Smooth muscle cell (in vitro differentiated cells): ENCODE data around the gene PCBP4. TPM values are rescaled to one million over a fixed set of nuclear protein-coding genes. Genes with fewer than 3 reads are reported as not detected.

ENCODE experiments used
- DNase-seq: peaks from one replicate; lab custom pipeline; 2025; ENCODE audit not compliant: unreplicated experiment; lab: John Stamatoyannopoulos, UW
- H2AFZ ChIP-seq: fragments of 200-600 bp; sonication (generic); 2 replicates; pipeline ENCODE4 v1.6.0; 2016; ENCODE audit warnings: antibody characterized with exemption, low read depth, mild to moderate bottlenecking
- H3F3A ChIP-seq: fragments of 200-600 bp; sonication (generic); 2 replicates; pipeline ENCODE4 v1.6.0; 2017; ENCODE audit warnings: antibody characterized with exemption, low read depth
- H3K27ac ChIP-seq: fragments of 200-600 bp; sonication (generic); 2 replicates; pipeline ENCODE4 v1.5.1; 2016; ENCODE audit warnings: low read depth, mild to moderate bottlenecking
- H3K27me3 ChIP-seq: fragments of 200-600 bp; sonication (generic); 2 replicates; pipeline ENCODE4 v1.6.1; 2016; ENCODE audit warnings: low read depth, mild to moderate bottlenecking
- H3K36me3 ChIP-seq: fragments of 200-600 bp; sonication (generic); 2 replicates; pipeline ENCODE4 v1.5.1; 2016; ENCODE audit warnings: low read depth
- H3K4me1 ChIP-seq: fragments of 200-600 bp; sonication (generic); 2 replicates; pipeline ENCODE4 v1.5.1; 2016; ENCODE audit warnings: low read depth
- H3K4me2 ChIP-seq: fragments of 200-600 bp; sonication (generic); 2 replicates; pipeline ENCODE4 v1.6.0; 2016; ENCODE audit warnings: mild to moderate bottlenecking
- H3K4me3 ChIP-seq: fragments of 200-600 bp; sonication (generic); 2 replicates; pipeline ENCODE4 v1.5.1; 2016; ENCODE audit warnings: mild to moderate bottlenecking
- H3K79me2 ChIP-seq: fragments of 200-600 bp; sonication (generic); 2 replicates; pipeline ENCODE4 v1.6.0; 2016; ENCODE audit warnings: low read depth, mild to moderate bottlenecking
- H3K9ac ChIP-seq: fragments of 200-600 bp; sonication (generic); 2 replicates; pipeline ENCODE4 v1.6.0; 2016; ENCODE audit warnings: low read depth
- H3K9me3 ChIP-seq: fragments of 200-600 bp; sonication (generic); replicated peaks from 2 replicates; pipeline ENCODE4 v1.5.1; 2016; ENCODE audit warnings: low read depth
- H4K20me1 ChIP-seq: fragments of 200-600 bp; sonication (generic); 2 replicates; pipeline ENCODE4 v1.6.0; 2016; ENCODE audit warnings: low read depth
- WGBS: methylation state at CpG from one replicate; pipeline ENCODE4 v1.1.7; 2016; ENCODE audit warnings: low lambda C conversion rate; 5-methylcytosine and 5-hydroxymethylcytosine counted together
- polyA plus RNA-seq: library from polyadenylated mRNA; unstranded; fragments of >200 nt; fragmentation: Nextera tagmentation; extraction: Ambion mirVana; gene quantifications from 2 replicates; pipeline ENCODE4 v1.2.1, GENCODE V29; 2016
- total RNA-seq: library from RNA; depleted of rRNA; stranded (reverse); fragments of >200 nt; gene quantifications from 2 replicates; pipeline ENCODE4 v1.2.3, GENCODE V29; 2014
- TF ChIP-seq, protein P1 (sequence below): fragments of 200-600 bp; sonication (generic); IDR thresholded peaks from 2 replicates; pipeline ENCODE4 v1.5.1; 2017; ENCODE audit warnings: borderline replicate concordance, mild to moderate bottlenecking, antibody characterized with exemption; ENCODE audit not compliant: insufficient read depth, poor library complexity, severe bottlenecking

The PCBP4 gene
- total and polyA plus RNA-seq, 2 experiments from 2014 or later, result 42.6 to 81.2 TPM

- Histone ChIP-seq H3K9me3 (no peaks in the 10 kb centered on the region), H3K4me1 (peaks cover 42% of the 10 kb centered on the region), H3F3A (no peaks in the 10 kb centered on the region), H3K4me2 (no peak overlapping the region), H3K27me3 (no peaks in the 10 kb centered on the region), H2AFZ (no peak overlapping the region), H3K4me3 (no peak overlapping the region), H3K9ac (no peak overlapping the region), H3K27ac (no peak overlapping the region), H3K79me2 (no peaks in the 10 kb centered on the region), H3K36me3 (no peaks in the 10 kb centered on the region), H4K20me1 (no peaks in the 10 kb centered on the region)
- TF ChIP-seq, protein P1, sequence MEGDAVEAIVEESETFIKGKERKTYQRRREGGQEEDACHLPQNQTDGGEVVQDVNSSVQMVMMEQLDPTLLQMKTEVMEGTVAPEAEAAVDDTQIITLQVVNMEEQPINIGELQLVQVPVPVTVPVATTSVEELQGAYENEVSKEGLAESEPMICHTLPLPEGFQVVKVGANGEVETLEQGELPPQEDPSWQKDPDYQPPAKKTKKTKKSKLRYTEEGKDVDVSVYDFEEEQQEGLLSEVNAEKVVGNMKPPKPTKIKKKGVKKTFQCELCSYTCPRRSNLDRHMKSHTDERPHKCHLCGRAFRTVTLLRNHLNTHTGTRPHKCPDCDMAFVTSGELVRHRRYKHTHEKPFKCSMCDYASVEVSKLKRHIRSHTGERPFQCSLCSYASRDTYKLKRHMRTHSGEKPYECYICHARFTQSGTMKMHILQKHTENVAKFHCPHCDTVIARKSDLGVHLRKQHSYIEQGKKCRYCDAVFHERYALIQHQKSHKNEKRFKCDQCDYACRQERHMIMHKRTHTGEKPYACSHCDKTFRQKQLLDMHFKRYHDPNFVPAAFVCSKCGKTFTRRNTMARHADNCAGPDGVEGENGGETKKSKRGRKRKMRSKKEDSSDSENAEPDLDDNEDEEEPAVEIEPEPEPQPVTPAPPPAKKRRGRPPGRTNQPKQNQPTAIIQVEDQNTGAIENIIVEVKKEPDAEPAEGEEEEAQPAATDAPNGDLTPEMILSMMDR, result peak; percentile 65
- WGBS, result 36% methylated on average over 16 of the region's 16 CpGs
- no peak for DNase-seq
These were observed 37.0 kb upstream of the PCBP4 start for GRCh38 chr3:52004163-52004787.

GRCh38 chr3:52002748-52003147 is 35.5 kb upstream of the PCBP4 start:
- Histone ChIP-seq H3K36me3 (no peaks in the 10 kb centered on the region), H3K9ac (no peak overlapping the region), H3K27ac (no peak overlapping the region), H3K4me1 (peaks cover 42% of the 10 kb centered on the region), H3K79me2 (no peaks in the 10 kb centered on the region), H2AFZ (no peak overlapping the region), H3K27me3 (no peaks in the 10 kb centered on the region), H4K20me1 (no peaks in the 10 kb centered on the region), H3K4me3 (no peak overlapping the region), H3F3A (no peaks in the 10 kb centered on the region), H3K4me2 (no peak overlapping the region), H3K9me3 (no peaks in the 10 kb centered on the region)
- TF ChIP-seq, protein P1, result no peak
- no peak for DNase-seq
- 76% methylated on average over 6 of the region's 6 CpGs for WGBS

GRCh38 chr3:52001443-52001974 is 34.3 kb upstream of the PCBP4 start:
- Histone ChIP-seq H3F3A (no peaks in the 10 kb centered on the region), H3K4me1 (peaks cover 42% of the 10 kb centered on the region), H3K4me2 (no peak overlapping the region), H3K27me3 (no peaks in the 10 kb centered on the region), H3K79me2 (no peaks in the 10 kb centered on the region), H3K4me3 (no peak overlapping the region), H3K9me3 (no peaks in the 10 kb centered on the region), H3K36me3 (no peaks in the 10 kb centered on the region), H3K9ac (no peak overlapping the region), H3K27ac (no peak overlapping the region), H2AFZ (no peak overlapping the region), H4K20me1 (no peaks in the 10 kb centered on the region)
- DNase-seq, result peak; percentile 30
- 4% methylated on average over 15 of the region's 18 CpGs for WGBS
- TF ChIP-seq, protein P1, result peak; percentile 96

DNA sequence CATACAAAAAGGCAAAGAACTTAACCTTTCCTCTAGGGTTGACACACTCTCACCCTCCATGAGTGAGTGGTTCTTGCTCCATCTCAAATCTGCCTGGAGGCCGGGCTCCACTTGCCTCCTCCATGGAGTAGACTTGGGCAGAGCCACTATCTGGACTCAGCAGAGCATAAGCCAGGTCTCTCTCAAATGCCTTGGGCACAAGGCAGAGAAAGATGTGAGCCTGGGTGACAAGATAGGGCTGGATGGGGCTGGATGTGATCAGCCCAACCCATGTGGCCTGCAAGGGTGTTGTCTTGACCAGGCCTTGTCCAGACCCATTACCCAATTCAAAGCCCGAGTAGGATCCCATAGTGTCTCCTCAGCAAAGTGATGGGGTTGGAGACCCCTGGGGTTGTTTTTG is 32.6 kb upstream of the PCBP4 start:
- H3K4me3 ChIP-seq, result no peak overlapping the region
- no peaks in the 10 kb centered on the region for H3K27me3 ChIP-seq
- no peaks in the 10 kb centered on the region for H3K36me3 ChIP-seq
- H3K9me3 ChIP-seq, result no peaks in the 10 kb centered on the region
- H3F3A ChIP-seq, result peaks cover 4% of the 10 kb centered on the region
- H3K9ac ChIP-seq, result no peak overlapping the region
- H3K79me2 ChIP-seq, result peaks cover 9% of the 10 kb centered on the region
- TF ChIP-seq, protein P1, result no peak
- no peak overlapping the region for H3K4me2 ChIP-seq
- H3K27ac ChIP-seq, result no peak overlapping the region
- peaks cover 30% of the 10 kb centered on the region for H3K4me1 ChIP-seq
- H4K20me1 ChIP-seq, result peaks cover under 1% of the 10 kb centered on the region
- no peak for DNase-seq
- WGBS, result 92% methylated on average over 2 of the region's 2 CpGs
- H2AFZ ChIP-seq, result no peak overlapping the region
